ENCODE results near the gene ARHGEF40.

The ARHGEF40 gene

GRCh38 chr14:21136024-21136423 is 65.9 kb downstream of the ARHGEF40 start:
- DNase-seq: no peak
